Cardiac muscle cell (in vitro differentiated cells and primary cell): ENCODE results near the gene AP3S1. TPM values are rescaled to one million over a fixed set of nuclear protein-coding genes. Genes with fewer than 3 reads are reported as not detected.
"Not testable (repeated sequence)": the region's sequence is repeated elsewhere in the genome, so short reads cannot be mapped to it uniquely, and the experiment has no call there.

Experiments used
- DNase-seq, 2 donors: peaks; one replicate each; pipeline versions ENCODE4 v3.0.0 to v3.0.0-alpha.2; 2010 to 2017; ENCODE audit warnings: low read depth in 1 of 2, low spot score in 1 of 2
- H3K27ac ChIP-seq: fragments of 200-600 bp; sonication (generic); 2 replicates; pipeline ENCODE4 v1.5.1; 2016
- H3K27me3 ChIP-seq: fragments of 200-600 bp; sonication (generic); 2 replicates; pipeline ENCODE4 v1.6.0; 2016; ENCODE audit warnings: control low read depth
- H3K36me3 ChIP-seq: fragments of 200-600 bp; sonication (generic); 2 replicates; pipeline ENCODE4 v1.5.1; 2016; ENCODE audit warnings: control low read depth
- H3K4me1 ChIP-seq: fragments of 200-600 bp; sonication (generic); 2 replicates; pipeline ENCODE4 v1.8.1; 2017; ENCODE audit warnings: low read depth, mild to moderate bottlenecking, mixed run types
- H3K4me3 ChIP-seq: fragments of 200-600 bp; sonication (generic); 2 replicates; pipeline ENCODE4 v1.5.1; 2016; ENCODE audit warnings: mild to moderate bottlenecking
- H3K9me3 ChIP-seq: fragments of 200-600 bp; sonication (generic); 2 replicates; pipeline ENCODE4 v1.5.1; 2017; ENCODE audit warnings: low read depth, mild to moderate bottlenecking, control low read depth
- polyA plus RNA-seq: library from polyadenylated mRNA; unstranded; fragments of >200 nt; fragmentation: Nextera tagmentation; extraction: Ambion mirVana; gene quantifications from 2 replicates; pipeline ENCODE4 v1.2.1, GENCODE V29; 2016
- total RNA-seq: library from RNA; depleted of rRNA; stranded (reverse); fragments of >200 nt; gene quantifications from 2 replicates; pipeline ENCODE4 v1.2.3, GENCODE V29; 2016
- TF ChIP-seq, protein P1 (sequence below): IDR thresholded peaks from 2 replicates; pipeline ENCODE4 v1.5.1; 2012; ENCODE audit warnings: low read depth, mild to moderate bottlenecking, low read length

The AP3S1 gene
- total and polyA plus RNA-seq, 2 experiments from 2014 or later = 62.5 to 86.6 TPM

- DNase-seq = peak in 1 of 2 donors; percentile 62
- Histone ChIP-seq H3K4me3 (no peak overlapping the region), H3K4me1 (no peaks in the 10 kb centered on the region), H3K36me3 (no peaks in the 10 kb centered on the region), H3K27ac (no peak overlapping the region), H3K27me3 (no peaks in the 10 kb centered on the region), H3K9me3 (no peaks in the 10 kb centered on the region)
- TF ChIP-seq, protein P1, sequence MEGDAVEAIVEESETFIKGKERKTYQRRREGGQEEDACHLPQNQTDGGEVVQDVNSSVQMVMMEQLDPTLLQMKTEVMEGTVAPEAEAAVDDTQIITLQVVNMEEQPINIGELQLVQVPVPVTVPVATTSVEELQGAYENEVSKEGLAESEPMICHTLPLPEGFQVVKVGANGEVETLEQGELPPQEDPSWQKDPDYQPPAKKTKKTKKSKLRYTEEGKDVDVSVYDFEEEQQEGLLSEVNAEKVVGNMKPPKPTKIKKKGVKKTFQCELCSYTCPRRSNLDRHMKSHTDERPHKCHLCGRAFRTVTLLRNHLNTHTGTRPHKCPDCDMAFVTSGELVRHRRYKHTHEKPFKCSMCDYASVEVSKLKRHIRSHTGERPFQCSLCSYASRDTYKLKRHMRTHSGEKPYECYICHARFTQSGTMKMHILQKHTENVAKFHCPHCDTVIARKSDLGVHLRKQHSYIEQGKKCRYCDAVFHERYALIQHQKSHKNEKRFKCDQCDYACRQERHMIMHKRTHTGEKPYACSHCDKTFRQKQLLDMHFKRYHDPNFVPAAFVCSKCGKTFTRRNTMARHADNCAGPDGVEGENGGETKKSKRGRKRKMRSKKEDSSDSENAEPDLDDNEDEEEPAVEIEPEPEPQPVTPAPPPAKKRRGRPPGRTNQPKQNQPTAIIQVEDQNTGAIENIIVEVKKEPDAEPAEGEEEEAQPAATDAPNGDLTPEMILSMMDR = peak; percentile 17
Measured at GRCh38 chr5:115888027-115888426, 46.3 kb downstream of the AP3S1 start.

GRCh38 chr5:115892021-115892420 is 50.3 kb downstream of the AP3S1 start:
- no peaks in the 10 kb centered on the region for H3K36me3 ChIP-seq
- no peaks in the 10 kb centered on the region for H3K4me1 ChIP-seq
- H3K27me3 ChIP-seq = no peaks in the 10 kb centered on the region
- TF ChIP-seq, protein P1 = no peak
- H3K4me3 ChIP-seq = no peak overlapping the region
- no peak overlapping the region for H3K27ac ChIP-seq
- no peak for DNase-seq
- H3K9me3 ChIP-seq = no peaks in the 10 kb centered on the region

- TF ChIP-seq, protein P1 = no peak
- peak in 1 of 2 donors; percentile 3 for DNase-seq
Measured at GRCh38 chr5:115894342-115894741, 52.6 kb downstream of the AP3S1 start.

GRCh38 chr5:115895821-115896220 is 54.1 kb downstream of the AP3S1 start:
- Histone ChIP-seq H3K4me3 (no peak overlapping the region), H3K9me3 (no peaks in the 10 kb centered on the region), H3K36me3 (no peaks in the 10 kb centered on the region), H3K27ac (no peak overlapping the region), H3K27me3 (no peaks in the 10 kb centered on the region), H3K4me1 (no peaks in the 10 kb centered on the region)
- TF ChIP-seq, protein P1 = no peak
- no peak for DNase-seq

More at GRCh38 chr5:115894342-115894741, 52.6 kb downstream of the AP3S1 start:
- Histone ChIP-seq H3K27ac (no peak overlapping the region), H3K4me3 (no peak overlapping the region), H3K36me3 (no peaks in the 10 kb centered on the region), H3K9me3 (no peaks in the 10 kb centered on the region), H3K4me1 (no peaks in the 10 kb centered on the region), H3K27me3 (no peaks in the 10 kb centered on the region)

- Histone ChIP-seq H3K27ac (no peak overlapping the region), H3K9me3 (no peaks in the 10 kb centered on the region), H3K36me3 (no peaks in the 10 kb centered on the region), H3K4me3 (no peak overlapping the region), H3K27me3 (no peaks in the 10 kb centered on the region), H3K4me1 (no peaks in the 10 kb centered on the region)
- peak in 1 of 2 donors; percentile 21 for DNase-seq
- TF ChIP-seq, protein P1 = no peak
Measured at GRCh38 chr5:115898656-115899055, 56.9 kb downstream of the AP3S1 start.

DNA sequence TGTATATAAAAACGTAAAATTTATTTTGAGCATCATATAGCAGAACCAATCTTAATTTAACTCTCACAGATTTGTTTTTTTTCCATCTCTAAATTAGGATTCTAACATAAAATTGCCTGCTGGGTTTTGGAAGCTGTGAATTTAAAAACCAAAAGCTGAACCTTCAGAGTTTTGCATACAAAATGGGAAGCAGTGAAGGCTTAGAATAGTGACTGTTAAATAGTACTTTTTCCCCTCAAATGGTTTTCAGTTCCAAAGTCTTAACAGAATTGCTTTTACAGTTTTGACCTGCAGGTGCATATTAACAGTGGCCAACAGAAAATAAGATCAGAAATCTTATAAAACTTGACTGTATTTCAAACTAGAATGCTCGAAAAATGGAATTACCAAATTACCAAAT is 65.4 kb downstream of the AP3S1 start:
- Histone ChIP-seq H3K4me1 (peaks cover 7% of the 10 kb centered on the region), H3K27me3 (no peaks in the 10 kb centered on the region), H3K27ac (no peak overlapping the region), H3K4me3 (no peak overlapping the region), H3K9me3 (no peaks in the 10 kb centered on the region), H3K36me3 (no peaks in the 10 kb centered on the region)
- no peak for DNase-seq
- TF ChIP-seq, protein P1 = no peak

DNA sequence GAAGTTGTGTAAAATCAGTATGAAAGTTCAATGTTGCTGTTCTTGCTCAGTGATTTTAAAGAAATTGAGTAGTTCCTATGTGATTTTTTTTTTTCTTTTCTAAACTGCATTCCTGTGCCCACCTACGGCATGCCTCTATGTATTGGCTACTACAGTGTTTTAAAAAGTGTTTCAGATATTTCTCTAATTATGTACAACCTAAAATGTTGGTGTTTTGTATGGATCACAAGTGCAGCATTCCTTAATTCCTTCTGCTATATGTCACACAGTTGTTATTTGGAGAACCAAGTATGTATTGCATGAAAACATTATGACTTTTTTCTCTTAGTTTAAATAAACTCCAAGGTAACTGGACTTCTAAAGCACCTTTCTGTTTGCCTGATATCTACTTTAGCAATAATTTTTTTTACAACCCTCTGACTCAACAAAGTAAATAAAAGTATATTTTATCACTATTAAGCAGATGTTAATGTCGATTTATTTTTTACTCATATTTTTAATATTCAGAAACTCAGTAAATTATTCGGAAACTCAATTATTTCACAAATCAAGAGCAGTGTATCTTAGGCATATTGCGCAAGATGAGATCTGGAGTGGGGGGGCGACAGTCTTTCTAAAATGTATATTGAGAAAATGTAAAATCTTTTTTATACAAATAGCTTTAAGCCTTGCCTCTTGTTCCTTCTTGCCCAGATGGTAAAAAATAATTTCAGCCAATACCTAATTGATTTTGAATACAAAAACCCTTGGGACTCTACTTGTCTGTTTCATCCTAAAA is 72.1 kb downstream of the AP3S1 start:
- not testable (repeated sequence) for H3K4me3 ChIP-seq, H3K27ac ChIP-seq, H3K27me3 ChIP-seq, H3K9me3 ChIP-seq, H3K36me3 ChIP-seq, H3K4me1 ChIP-seq, DNase-seq
